ENCODE measurements around the gene ZMYND10. TPM values are rescaled to one million over a fixed set of nuclear protein-coding genes. Genes with fewer than 3 reads are reported as not detected.

The ZMYND10 gene
- total and polyA plus RNA-seq, 9 of the 15 experiments (the other 6 are each of a cell fraction or from before 2014, with no cell fraction given), result 0.20 to 2.8 (median 0.70) TPM

- TF ChIP-seq RBM14 (IDR thresholded peaks at IDR 0.05; ENCODE audit: borderline replicate concordance, insufficient read depth, low read depth, low read length) (no peak), ZNF197 (CRISPR knock-in tag; IDR thresholded peaks at IDR 0.05; ENCODE audit: low read depth) (no peak), TFE3 (CRISPR knock-in tag; IDR thresholded peaks at IDR 0.05) (no peak), ZNF395 (CRISPR knock-in tag; IDR thresholded peaks at IDR 0.05) (no peak; the same call in 1 of the 2 replicates), TGIF2 (CRISPR knock-in tag; IDR thresholded peaks at IDR 0.05) (no peak), ZNF253 (CRISPR knock-in tag; conservative IDR thresholded peaks at IDR 0.05) (no peak), CTCFL (IDR thresholded peaks at IDR 0.05; ENCODE audit: borderline replicate concordance, insufficient read depth, low read depth, low read length, poor library complexity, severe bottlenecking) (no peak), DIDO1 (tag; IDR thresholded peaks at IDR 0.05; ENCODE audit: low read depth) (no peak), ZNF79 (CRISPR knock-in tag; IDR thresholded peaks at IDR 0.05; ENCODE audit: low read depth) (no peak), BACH1 (tag; IDR thresholded peaks at IDR 0.05) (no peak), GABPB2 (CRISPR knock-in tag; conservative IDR thresholded peaks at IDR 0.05) (no peak), PHB (CRISPR knock-in tag; IDR thresholded peaks at IDR 0.05) (no peak), CREB3 (tag; conservative IDR thresholded peaks at IDR 0.05; ENCODE audit: low read depth) (no peak), YY1 (IDR thresholded peaks at IDR 0.05; ENCODE audit: borderline replicate concordance in 1 of 3, control insufficient read depth in 1 of 3, extremely low read depth in 1 of 3, insufficient read depth in 3 of 3, insufficient read length in 1 of 3, insufficient replicate concordance in 2 of 3, low read depth in 1 of 3, low read length in 2 of 3) (no peak), ZNF134 (CRISPR knock-in tag; conservative IDR thresholded peaks at IDR 0.05) (no peak), SMAD4 (CRISPR knock-in tag; conservative IDR thresholded peaks at IDR 0.05) (no peak; the same call in 1 of the 2 replicates), TCF3 (CRISPR knock-in tag; IDR thresholded peaks at IDR 0.05) (no peak), MITF (IDR thresholded peaks at IDR 0.05) (no peak), PTTG1 (tag; IDR thresholded peaks at IDR 0.05; ENCODE audit: low read depth) (0 out of 2 replicates have a peak, but pooled peaks have one; percentile 43)
Measured at GRCh38 chr3:50299929-50300680, 45.4 kb downstream of the ZMYND10 start (continued).

Measured in K562 (cell line).